DMS53 treated with DMSO at 0.1 percent for 48 hours (cell line): ENCODE measurements around the gene ISL2.

Experiments
- DNase-seq: peaks from one replicate; lab custom pipeline; 2025; ENCODE audit not compliant: unreplicated experiment; lab: John Stamatoyannopoulos, UW

ISL2 gene

DNA sequence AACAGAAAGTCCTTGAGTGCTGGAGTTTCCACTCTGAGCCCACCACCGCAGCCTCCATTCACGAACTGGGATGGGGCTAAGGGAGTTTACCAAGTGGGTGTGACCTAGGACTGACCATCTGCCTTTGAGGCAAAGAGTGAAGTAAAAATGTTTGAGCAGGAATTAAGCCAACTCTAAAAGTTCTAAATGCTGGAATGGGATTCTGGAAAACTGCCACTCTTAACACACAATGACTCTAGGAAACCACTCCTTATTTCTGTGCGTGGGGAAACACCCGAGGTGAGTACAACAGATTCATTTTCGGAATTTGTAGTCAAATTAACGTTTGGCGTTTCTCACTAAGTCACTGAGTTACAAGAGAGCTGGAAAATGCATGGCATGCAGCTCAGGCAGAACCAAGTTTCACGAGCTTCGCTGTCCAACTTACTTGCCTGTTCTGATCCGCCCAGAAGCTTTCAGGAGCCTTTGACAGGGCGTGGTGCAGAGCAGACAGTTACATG is 31.6 kb downstream of the ISL2 start:
- no peak for DNase-seq

GRCh38 chr15:76376029-76376428 is 39.5 kb downstream of the ISL2 start:
- no peak for DNase-seq

DNA sequence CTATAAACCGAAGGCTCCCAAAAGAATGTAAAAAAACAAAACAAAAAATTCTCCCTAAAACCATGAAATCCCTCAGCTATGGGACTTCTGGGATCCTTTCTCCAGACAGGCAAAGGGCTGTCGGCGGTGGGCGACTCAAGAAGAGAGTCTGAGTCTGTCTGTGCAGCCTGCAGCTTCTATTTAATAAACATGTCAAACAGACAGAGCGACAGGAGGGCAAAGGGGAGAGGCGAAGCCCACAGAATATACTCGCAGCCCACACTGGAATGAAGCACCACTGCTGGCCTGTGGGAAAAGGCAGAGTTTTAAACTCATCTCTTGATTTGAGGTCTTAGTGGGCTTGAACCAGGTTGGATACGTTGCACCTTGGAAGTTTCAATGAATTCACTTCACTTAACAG is 40.2 kb downstream of the ISL2 start:
- no peak for DNase-seq

DNA sequence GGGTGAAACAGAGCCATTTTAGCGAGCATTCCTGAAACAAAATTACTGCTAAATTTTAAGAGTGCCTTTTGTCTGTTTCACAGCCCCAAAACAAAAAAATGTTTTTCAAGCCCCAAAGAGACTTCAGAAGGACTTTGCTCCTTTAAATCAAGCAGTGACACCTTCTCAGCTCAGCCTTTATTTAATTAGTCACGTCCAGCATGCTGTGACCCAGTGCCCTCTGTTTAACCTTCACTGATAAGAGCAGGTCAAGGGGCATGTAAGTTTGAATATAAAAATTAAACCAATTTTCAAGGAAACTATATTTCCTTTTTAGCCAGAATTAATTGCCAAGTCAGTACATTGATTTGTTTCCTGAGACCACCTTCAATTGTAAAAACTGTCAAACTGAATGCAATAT is 40.6 kb downstream of the ISL2 start:
- no peak for DNase-seq

GRCh38 chr15:76377751-76378150 is 41.2 kb downstream of the ISL2 start:
- no peak for DNase-seq

- no peak for DNase-seq
Measured at GRCh38 chr15:76378691-76379090, 42.1 kb downstream of the ISL2 start.

DNA sequence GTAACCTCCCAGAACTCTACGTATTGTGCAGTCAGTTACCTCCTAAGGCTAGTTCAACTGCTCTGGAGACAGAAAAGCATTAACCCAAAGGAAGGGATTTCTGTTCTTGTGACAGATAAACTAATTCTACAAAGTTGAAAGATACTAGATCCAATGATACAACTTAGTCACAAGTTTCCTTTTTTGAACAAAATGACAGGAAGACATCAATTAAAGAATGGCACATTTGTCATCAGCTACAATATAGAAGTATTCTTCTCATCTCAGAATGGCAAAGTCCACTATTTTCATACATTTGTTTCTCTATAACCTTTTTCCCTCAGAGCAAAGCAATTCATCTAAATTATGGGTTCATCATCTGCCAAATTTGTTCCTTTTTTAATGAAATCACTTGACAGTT is 43.7 kb downstream of the ISL2 start:
- DNase-seq = no peak

- no peak for DNase-seq
Measured at GRCh38 chr15:76381366-76381765, 44.8 kb downstream of the ISL2 start.

- no peak for DNase-seq
Measured at GRCh38 chr15:76382987-76383728, 46.6 kb downstream of the ISL2 start.

DNA sequence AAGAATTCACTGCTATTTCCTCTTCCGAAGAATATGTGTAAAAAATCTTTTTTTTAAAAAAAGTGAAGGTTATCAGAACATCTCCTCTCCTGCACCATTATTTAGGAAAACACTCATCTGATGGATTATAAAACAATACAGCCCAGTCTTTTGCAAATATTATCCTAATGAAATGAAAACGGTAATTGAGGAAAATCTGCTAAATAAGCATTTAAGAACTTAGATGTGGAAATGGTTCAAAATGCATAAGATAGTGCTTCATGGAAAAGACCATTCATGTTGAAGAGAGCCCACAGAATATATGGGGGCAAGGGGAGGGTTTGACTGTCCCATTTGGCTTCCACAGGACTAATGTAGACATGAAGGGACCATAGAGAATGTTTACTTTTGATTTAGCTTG is 47.8 kb downstream of the ISL2 start:
- DNase-seq = no peak

- DNase-seq = no peak
Measured at GRCh38 chr15:76386178-76386577, 49.6 kb downstream of the ISL2 start.

DNA sequence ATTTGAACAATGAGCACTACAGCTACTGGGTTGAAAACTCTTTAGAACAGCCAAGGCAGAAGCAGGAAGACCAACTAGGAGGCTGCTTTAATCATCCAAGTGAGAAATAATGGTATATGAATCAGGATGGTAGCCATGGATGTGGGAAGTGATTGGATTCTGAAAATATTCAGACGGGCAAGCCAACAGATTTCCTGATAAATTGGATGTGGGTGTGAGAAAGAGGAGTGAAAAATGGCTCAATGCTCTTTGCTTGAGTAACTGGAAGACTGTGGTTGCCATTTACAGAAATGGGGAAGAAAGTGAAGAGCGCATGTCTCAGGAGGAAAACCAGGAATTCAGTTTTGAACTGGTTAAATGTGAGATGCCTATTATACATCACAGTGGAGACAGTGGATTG is 50.4 kb downstream of the ISL2 start:
- no peak for DNase-seq

GRCh38 chr15:76390571-76390970 is 54.0 kb downstream of the ISL2 start:
- no peak for DNase-seq

DNA sequence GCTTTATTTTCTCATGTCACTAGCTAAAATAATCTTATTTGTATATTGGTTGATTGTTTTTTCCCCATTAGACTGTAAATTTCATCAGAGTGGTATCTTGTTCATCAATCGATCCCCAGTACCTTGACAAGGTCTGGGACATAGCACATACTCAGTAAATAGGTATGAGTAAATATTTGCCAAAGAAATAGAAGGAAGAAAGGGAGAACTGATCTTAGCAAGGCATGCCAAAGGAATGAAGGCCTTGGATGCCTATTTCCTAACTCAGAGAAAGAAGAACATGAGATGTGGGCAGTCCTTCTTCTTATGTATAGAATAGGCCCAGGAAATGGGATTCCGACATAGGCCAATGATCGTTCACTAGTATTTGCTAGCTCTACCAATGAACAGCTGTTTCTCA is 54.7 kb downstream of the ISL2 start:
- no peak for DNase-seq

- no peak for DNase-seq
Measured at GRCh38 chr15:76391847-76392246, 55.3 kb downstream of the ISL2 start.
